SK-N-SH (cell line): ENCODE measurements around the gene ALG9. TPM values are rescaled to one million over a fixed set of nuclear protein-coding genes. Genes with fewer than 3 reads are reported as not detected.

Experiments used
- CTCF ChIA-PET: fragments of 300-600, 350-600 bp; formaldehyde crosslinking; extraction: SDS; loops from one replicate; lab custom pipeline; 2021; lab: Yijun Ruan, JAX
- POLR2A ChIA-PET: fragments of 350-600 bp; sonication (Branson Sonifier 250); formaldehyde crosslinking; extraction: SDS; loops from one replicate; lab custom pipeline; 2020; ENCODE audit warnings: antibody characterized with exemption, inconsistent platforms; lab: Yijun Ruan, JAX
- DNase-seq: peaks from one replicate; pipeline ENCODE4 v3.0.0; 2012
- H2AFZ ChIP-seq: fragments of 200-600 bp; sonication (generic); 2 replicates; pipeline ENCODE4 v1.8.1; 2016; ENCODE audit warnings: antibody characterized with exemption, mild to moderate bottlenecking, low read depth
- H3F3A ChIP-seq: fragments of 200-600 bp; sonication (generic); replicated peaks from 2 replicates; pipeline ENCODE3; 2016; ENCODE audit warnings: antibody characterized with exemption, mild to moderate bottlenecking; ENCODE audit not compliant: insufficient read depth
- H3K27ac ChIP-seq, 2 experiments: fragments of 200-500 bp in 1 of 2; fragments of 200-600 bp in 1 of 2; sonication (Bioruptor generic) in 1 of 2; sonication (generic), shearing (Covaris generic) in 1 of 2; 2 replicates each; pipeline versions ENCODE4 v1.5.1 to v1.6.1; 2014 to 2016; ENCODE audit warnings: low read depth in 2 of 2, inconsistent platforms in 1 of 2, low read length in 1 of 2, mild to moderate bottlenecking in 1 of 2, mixed read lengths in 1 of 2
- H3K27me3 ChIP-seq: fragments of 200-600 bp; sonication (generic), shearing (Covaris generic); 2 replicates; pipeline ENCODE4 v1.6.1; 2016; ENCODE audit warnings: mixed run types; ENCODE audit not compliant: insufficient read depth
- H3K36me3 ChIP-seq, 2 experiments: fragments of 200-500 bp in 1 of 2; fragments of 200-600 bp in 1 of 2; sonication (Bioruptor generic) in 1 of 2; sonication (generic) in 1 of 2; replicated peaks in 1 of 2; 2 replicates each; pipeline versions ENCODE3 to v1.5.1; 2014 to 2016; ENCODE audit warnings: low read length in 1 of 2, mild to moderate bottlenecking in 1 of 2; ENCODE audit not compliant: insufficient read depth in 2 of 2, control insufficient read depth in 1 of 2
- H3K4me1 ChIP-seq, 2 experiments: fragments of 200-500 bp in 1 of 2; fragments of 200-600 bp in 1 of 2; sonication (Bioruptor generic) in 1 of 2; sonication (generic), shearing (Covaris generic) in 1 of 2; 2 replicates each; pipeline versions ENCODE4 v1.5.1 to v1.6.1; 2014 to 2016; ENCODE audit warnings: low read depth in 1 of 2, low read length in 1 of 2, mixed run types in 1 of 2; ENCODE audit not compliant: insufficient read depth in 2 of 2, control insufficient read depth in 1 of 2
- H3K4me2 ChIP-seq: fragments of 200-600 bp; sonication (generic), shearing (Covaris generic); 2 replicates; pipeline ENCODE4 v1.6.1; 2017; ENCODE audit warnings: mixed run types
- H3K4me3 ChIP-seq, 2 experiments: fragments of 200-500 bp in 1 of 2; fragments of 200-600 bp in 1 of 2; sonication (Bioruptor generic) in 1 of 2; sonication (generic), shearing (Covaris generic) in 1 of 2; 2 replicates each; pipeline versions ENCODE4 v1.5.1 to v1.8.1; 2014 to 2016; ENCODE audit warnings: low read depth in 2 of 2, inconsistent platforms in 1 of 2, low read length in 1 of 2, mild to moderate bottlenecking in 1 of 2, mixed read lengths in 1 of 2, moderate library complexity in 1 of 2
- H3K79me2 ChIP-seq: fragments of 200-600 bp; sonication (generic); 2 replicates; pipeline ENCODE4 v1.8.1; 2017; ENCODE audit warnings: mild to moderate bottlenecking; ENCODE audit not compliant: insufficient read depth
- H3K9ac ChIP-seq: fragments of 200-600 bp; sonication (generic); 2 replicates; pipeline ENCODE4 v1.6.1; 2017; ENCODE audit warnings: mixed run types
- H3K9me2 ChIP-seq: fragments of 200-600 bp; sonication (generic); 2 replicates; pipeline ENCODE4 v1.6.1; 2017; ENCODE audit warnings: mixed run types
- H3K9me3 ChIP-seq: fragments of 200-600 bp; sonication (generic); 2 replicates; pipeline ENCODE4 v1.6.1; 2017; ENCODE audit warnings: mixed run types, mild to moderate bottlenecking, moderate library complexity
- H4K20me1 ChIP-seq: fragments of 200-600 bp; sonication (generic); 2 replicates; pipeline ENCODE4 v1.6.1; 2017; ENCODE audit warnings: mild to moderate bottlenecking, mixed run types; ENCODE audit not compliant: insufficient read depth
- CHD2 ChIP-seq: fragments of 150-350 bp; IDR thresholded peaks from 2 replicates; pipeline ENCODE4 v1.6.1; 2018; ENCODE audit warnings: low read length; ENCODE audit not compliant: partially characterized antibody
- FOXJ3 ChIP-seq: sonication (generic); formaldehyde crosslinking; IDR thresholded peaks from 2 replicates; pipeline ENCODE4 v1.5.1; 2020; ENCODE audit warnings: mild to moderate bottlenecking, missing genetic modification reagents
- FOXM1 ChIP-seq: IDR thresholded peaks from 2 replicates; pipeline ENCODE4 v1.4.0; 2012; ENCODE audit warnings: low read depth, mild to moderate bottlenecking
- GABPA ChIP-seq: IDR thresholded peaks from 2 replicates; pipeline ENCODE4 v1.4.0; 2012; ENCODE audit warnings: low read depth, mild to moderate bottlenecking
- GATA2 ChIP-seq: sonication (generic); formaldehyde crosslinking; IDR thresholded peaks from 2 replicates; pipeline ENCODE4 v1.5.0; 2020; ENCODE audit warnings: mild to moderate bottlenecking, missing genetic modification reagents
- JUND ChIP-seq: IDR thresholded peaks from 2 replicates; pipeline ENCODE4 v1.4.0; 2012
- MXI1 ChIP-seq: IDR thresholded peaks from 2 replicates; pipeline ENCODE4 v1.6.1; 2012; ENCODE audit warnings: mild to moderate bottlenecking, low read depth, low read length, improper control_type of control experiment
- NFIC ChIP-seq: IDR thresholded peaks from 2 replicates; pipeline ENCODE4 v1.4.0; 2012; ENCODE audit warnings: borderline replicate concordance
- NRF1 ChIP-seq: IDR thresholded peaks from 2 replicates; pipeline ENCODE4 v1.6.1; 2012; ENCODE audit warnings: low read depth, mild to moderate bottlenecking, low read length
- POLR2AphosphoS5 ChIP-seq: IDR thresholded peaks from 2 replicates; pipeline ENCODE4 v1.6.1; 2012; ENCODE audit warnings: low read depth, low read length
- SMC3 ChIP-seq: IDR thresholded peaks from 2 replicates; pipeline ENCODE4 v1.6.1; 2012; ENCODE audit warnings: low read depth, low read length, improper control_type of control experiment
- TAF1 ChIP-seq: IDR thresholded peaks from 2 replicates; pipeline ENCODE4 v1.6.1; 2012; ENCODE audit warnings: low read depth, mild to moderate bottlenecking, low read length, moderate library complexity, borderline replicate concordance
- TCF12 ChIP-seq: IDR thresholded peaks from 2 replicates; pipeline ENCODE4 v1.4.0; 2012
- TEAD4 ChIP-seq: IDR thresholded peaks from 2 replicates; pipeline ENCODE4 v1.4.0; 2012; ENCODE audit warnings: mild to moderate bottlenecking, borderline replicate concordance; ENCODE audit not compliant: insufficient read depth
- USF1 ChIP-seq: IDR thresholded peaks from 2 replicates; pipeline ENCODE4 v1.4.0; 2012; ENCODE audit warnings: low read depth, borderline replicate concordance
- USF2 ChIP-seq: fragments of 150-350 bp; IDR thresholded peaks from 2 replicates; pipeline ENCODE4 v1.6.1; 2017; ENCODE audit warnings: antibody characterized with exemption, low read length, low read depth, borderline replicate concordance
- YY1 ChIP-seq: IDR thresholded peaks from 2 replicates; pipeline ENCODE4 v1.4.0; 2012; ENCODE audit warnings: low read depth, mild to moderate bottlenecking
- polyA plus RNA-seq, 3 experiments: library from polyadenylated mRNA; depleted of rRNA; stranded (reverse); fragments of >200 nt; gene quantifications; 2 replicates each; pipeline ENCODE4 v1.2.3, GENCODE V29; 2012
- TF ChIP-seq, protein P1 (sequence below): IDR thresholded peaks from 2 replicates; pipeline ENCODE4 v1.6.1; 2012; ENCODE audit warnings: mild to moderate bottlenecking, low read depth, low read length, moderate library complexity
- TF ChIP-seq, protein P2 (sequence below): IDR thresholded peaks from 2 replicates; pipeline ENCODE4 v1.4.0; 2012; ENCODE audit warnings: low read depth, borderline replicate concordance

The ALG9 gene
- polyA plus RNA-seq, 1 of the 3 experiments (the other 2 are of a cell fraction) = 17.9 TPM

DNA sequence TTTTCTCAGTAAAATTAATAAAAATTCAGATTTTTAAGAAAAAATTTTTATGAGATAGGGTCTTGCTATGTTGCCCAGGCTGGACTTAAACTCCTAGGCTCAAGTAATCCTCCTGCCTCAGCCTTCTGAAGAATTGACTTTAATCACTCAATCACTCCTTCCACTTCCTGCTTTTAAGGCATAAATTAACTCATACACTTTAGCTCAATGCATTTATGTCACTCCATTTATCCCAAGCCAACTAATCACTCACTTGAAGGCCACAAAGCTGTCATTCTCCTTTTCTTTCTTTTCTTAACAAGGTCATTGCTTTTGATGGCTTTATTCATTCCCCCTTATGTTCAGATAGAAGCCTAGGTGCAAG is 877 bp downstream of the ALG9 start:
- H3K36me3 ChIP-seq = peaks cover 25 to 28% of the 10 kb centered on the region in 2 experiments
- H3K9me3 ChIP-seq = no peaks in the 10 kb centered on the region
- no peaks in the 10 kb centered on the region for H3K27me3 ChIP-seq
- peaks cover 0 to 6% of the 10 kb centered on the region in 2 experiments; a peak in 3 of 4 replicates for H3K4me1 ChIP-seq
- ChIA-PET POLR2A (interaction anchor here (0.8 to 1.7 kb wide), 5 partner anchors 10 to 216 kb away, joined by 3 to 9 read pairs (median 3); partner anchors contain the start of genes SDHD and TIMM8B), CTCF (interaction anchor here (0.7 to 1.5 kb wide), 10 partner anchors 12 to 266 kb away, joined by 3 to 6 read pairs (median 3); no protein-coding TSS in a partner anchor)
- peaks cover 18% of the 10 kb centered on the region for H3K79me2 ChIP-seq
- no peaks in the 10 kb centered on the region for H3K9me2 ChIP-seq
- peak overlapping the region; percentile 86 for H3K9ac ChIP-seq
- peak overlapping the region; percentile 85 for H3K4me2 ChIP-seq
- peak overlapping the region; percentile 81 to 93 for H3K27ac ChIP-seq
- no peak for TF ChIP-seq NRF1
- TF ChIP-seq, protein P1, sequence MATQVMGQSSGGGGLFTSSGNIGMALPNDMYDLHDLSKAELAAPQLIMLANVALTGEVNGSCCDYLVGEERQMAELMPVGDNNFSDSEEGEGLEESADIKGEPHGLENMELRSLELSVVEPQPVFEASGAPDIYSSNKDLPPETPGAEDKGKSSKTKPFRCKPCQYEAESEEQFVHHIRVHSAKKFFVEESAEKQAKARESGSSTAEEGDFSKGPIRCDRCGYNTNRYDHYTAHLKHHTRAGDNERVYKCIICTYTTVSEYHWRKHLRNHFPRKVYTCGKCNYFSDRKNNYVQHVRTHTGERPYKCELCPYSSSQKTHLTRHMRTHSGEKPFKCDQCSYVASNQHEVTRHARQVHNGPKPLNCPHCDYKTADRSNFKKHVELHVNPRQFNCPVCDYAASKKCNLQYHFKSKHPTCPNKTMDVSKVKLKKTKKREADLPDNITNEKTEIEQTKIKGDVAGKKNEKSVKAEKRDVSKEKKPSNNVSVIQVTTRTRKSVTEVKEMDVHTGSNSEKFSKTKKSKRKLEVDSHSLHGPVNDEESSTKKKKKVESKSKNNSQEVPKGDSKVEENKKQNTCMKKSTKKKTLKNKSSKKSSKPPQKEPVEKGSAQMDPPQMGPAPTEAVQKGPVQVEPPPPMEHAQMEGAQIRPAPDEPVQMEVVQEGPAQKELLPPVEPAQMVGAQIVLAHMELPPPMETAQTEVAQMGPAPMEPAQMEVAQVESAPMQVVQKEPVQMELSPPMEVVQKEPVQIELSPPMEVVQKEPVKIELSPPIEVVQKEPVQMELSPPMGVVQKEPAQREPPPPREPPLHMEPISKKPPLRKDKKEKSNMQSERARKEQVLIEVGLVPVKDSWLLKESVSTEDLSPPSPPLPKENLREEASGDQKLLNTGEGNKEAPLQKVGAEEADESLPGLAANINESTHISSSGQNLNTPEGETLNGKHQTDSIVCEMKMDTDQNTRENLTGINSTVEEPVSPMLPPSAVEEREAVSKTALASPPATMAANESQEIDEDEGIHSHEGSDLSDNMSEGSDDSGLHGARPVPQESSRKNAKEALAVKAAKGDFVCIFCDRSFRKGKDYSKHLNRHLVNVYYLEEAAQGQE = no peak
- no peak for TF ChIP-seq CHD2
- TF ChIP-seq TAF1 = no peak
- TF ChIP-seq YY1 = no peak
- no peak for TF ChIP-seq JUND
- no peak for TF ChIP-seq SMC3
- TF ChIP-seq, protein P2, sequence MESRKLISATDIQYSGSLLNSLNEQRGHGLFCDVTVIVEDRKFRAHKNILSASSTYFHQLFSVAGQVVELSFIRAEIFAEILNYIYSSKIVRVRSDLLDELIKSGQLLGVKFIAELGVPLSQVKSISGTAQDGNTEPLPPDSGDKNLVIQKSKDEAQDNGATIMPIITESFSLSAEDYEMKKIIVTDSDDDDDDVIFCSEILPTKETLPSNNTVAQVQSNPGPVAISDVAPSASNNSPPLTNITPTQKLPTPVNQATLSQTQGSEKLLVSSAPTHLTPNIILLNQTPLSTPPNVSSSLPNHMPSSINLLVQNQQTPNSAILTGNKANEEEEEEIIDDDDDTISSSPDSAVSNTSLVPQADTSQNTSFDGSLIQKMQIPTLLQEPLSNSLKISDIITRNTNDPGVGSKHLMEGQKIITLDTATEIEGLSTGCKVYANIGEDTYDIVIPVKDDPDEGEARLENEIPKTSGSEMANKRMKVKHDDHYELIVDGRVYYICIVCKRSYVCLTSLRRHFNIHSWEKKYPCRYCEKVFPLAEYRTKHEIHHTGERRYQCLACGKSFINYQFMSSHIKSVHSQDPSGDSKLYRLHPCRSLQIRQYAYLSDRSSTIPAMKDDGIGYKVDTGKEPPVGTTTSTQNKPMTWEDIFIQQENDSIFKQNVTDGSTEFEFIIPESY = no peak
- TF ChIP-seq MXI1 = no peak
- TF ChIP-seq FOXJ3 = no peak
- no peak for TF ChIP-seq TEAD4
- no peak for TF ChIP-seq POLR2AphosphoS5
- TF ChIP-seq NFIC = no peak
- TF ChIP-seq TCF12 = no peak
- TF ChIP-seq USF1 = no peak
- TF ChIP-seq USF2 = no peak
- TF ChIP-seq GABPA = no peak
- no peak for TF ChIP-seq GATA2
- TF ChIP-seq FOXM1 = no peak
- peak overlapping the region; percentile 90; the same call in 1 of the 2 replicates for H2AFZ ChIP-seq
- H3F3A ChIP-seq = peaks cover 3% of the 10 kb centered on the region
- peak overlapping the region; percentile 81 to 85 for H3K4me3 ChIP-seq
- no peaks in the 10 kb centered on the region for H4K20me1 ChIP-seq
- DNase-seq = no peak
